ENCODE measurements around the gene HOXC5. TPM values are rescaled to one million over a fixed set of nuclear protein-coding genes. Genes with fewer than 3 reads are reported as not detected.

The HOXC5 gene
- total and polyA plus RNA-seq, 9 donors: 0.54 to 1.6 (median 1.0) TPM

DNA sequence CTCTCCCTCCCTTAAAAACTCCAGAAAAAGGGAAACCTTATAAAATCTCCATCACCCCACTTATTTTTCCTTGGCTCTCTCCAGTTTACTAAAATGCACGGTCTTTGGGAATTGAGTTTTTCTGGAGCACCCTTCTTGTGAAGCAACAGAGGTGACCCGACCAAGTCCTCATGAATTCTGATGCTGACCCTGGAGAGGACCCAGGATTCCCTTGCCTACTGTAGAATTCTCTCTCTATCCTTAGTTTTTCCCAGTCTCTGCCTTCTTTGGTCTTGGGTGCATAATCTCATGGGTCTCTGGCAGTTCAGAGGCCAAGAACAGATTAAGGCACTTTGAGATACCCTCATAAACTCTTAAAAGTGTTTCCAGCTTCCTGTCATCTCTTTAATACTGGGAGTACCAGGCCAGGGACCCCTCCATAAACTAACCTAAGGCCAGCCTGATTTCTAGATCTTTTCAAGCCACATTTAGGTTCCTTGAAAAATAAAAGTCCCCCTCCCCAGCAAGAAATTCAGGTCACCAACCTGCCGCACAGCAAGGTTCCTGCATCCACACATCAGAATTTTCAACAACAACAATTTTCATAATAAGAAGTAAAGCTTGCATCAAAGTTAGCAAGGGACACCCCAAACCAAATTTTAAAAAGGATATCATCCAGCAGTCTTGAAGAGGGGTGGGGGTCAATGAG lies 15.7 kb downstream of the HOXC5 start:
- DNase-seq: no peak
- Histone ChIP-seq H3K27me3 (ENCODE audit: control insufficient read depth, insufficient read depth, low read length) (peaks cover 47% of the 10 kb centered on the region), H3K9me3 (replicated peaks; ENCODE audit: control insufficient read depth, low read depth, low read length) (no peaks in the 10 kb centered on the region), H3K4me3 (ENCODE audit: low read length) (no peak overlapping the region), H3K27ac (ENCODE audit: low read length) (no peak overlapping the region), H3K4me1 (ENCODE audit: control insufficient read depth, insufficient read depth, low read length) (peaks cover 43% of the 10 kb centered on the region), H3K36me3 (ENCODE audit: control insufficient read depth, insufficient read depth, low read length) (peaks cover 10% of the 10 kb centered on the region)
- WGBS (ENCODE audit: insufficient coverage): 74% methylated on average over 3 of the region's 3 CpGs

- no peak overlapping the region for H3K27ac ChIP-seq (ENCODE audit: low read length)
- peaks cover 10% of the 10 kb centered on the region for H3K36me3 ChIP-seq (ENCODE audit: control insufficient read depth, insufficient read depth, low read length)
- no peaks in the 10 kb centered on the region for H3K9me3 ChIP-seq (replicated peaks; ENCODE audit: control insufficient read depth, low read depth, low read length)
- peaks cover 50% of the 10 kb centered on the region for H3K27me3 ChIP-seq (ENCODE audit: control insufficient read depth, insufficient read depth, low read length)
- WGBS (ENCODE audit: insufficient coverage): 94% methylated on average over 3 of the region's 6 CpGs
- DNase-seq: no peak
- no peak overlapping the region for H3K4me3 ChIP-seq (ENCODE audit: low read length)
- H3K4me1 ChIP-seq (ENCODE audit: control insufficient read depth, insufficient read depth, low read length): peaks cover 38% of the 10 kb centered on the region
These were observed 16.3 kb downstream of the HOXC5 start for GRCh38 chr12:54049108-54049507.

GRCh38 chr12:54050482-54050810 lies 17.6 kb downstream of the HOXC5 start:
- Histone ChIP-seq H3K4me3 (ENCODE audit: low read length) (no peak overlapping the region), H3K4me1 (ENCODE audit: control insufficient read depth, insufficient read depth, low read length) (peaks cover 34% of the 10 kb centered on the region), H3K9me3 (replicated peaks; ENCODE audit: control insufficient read depth, low read depth, low read length) (no peaks in the 10 kb centered on the region), H3K27me3 (ENCODE audit: control insufficient read depth, insufficient read depth, low read length) (peaks cover 55% of the 10 kb centered on the region), H3K36me3 (ENCODE audit: control insufficient read depth, insufficient read depth, low read length) (peaks cover 19% of the 10 kb centered on the region), H3K27ac (ENCODE audit: low read length) (no peak overlapping the region)
- WGBS (ENCODE audit: insufficient coverage): 78% methylated on average over 1 of the region's 2 CpGs
- DNase-seq: no peak

DNA sequence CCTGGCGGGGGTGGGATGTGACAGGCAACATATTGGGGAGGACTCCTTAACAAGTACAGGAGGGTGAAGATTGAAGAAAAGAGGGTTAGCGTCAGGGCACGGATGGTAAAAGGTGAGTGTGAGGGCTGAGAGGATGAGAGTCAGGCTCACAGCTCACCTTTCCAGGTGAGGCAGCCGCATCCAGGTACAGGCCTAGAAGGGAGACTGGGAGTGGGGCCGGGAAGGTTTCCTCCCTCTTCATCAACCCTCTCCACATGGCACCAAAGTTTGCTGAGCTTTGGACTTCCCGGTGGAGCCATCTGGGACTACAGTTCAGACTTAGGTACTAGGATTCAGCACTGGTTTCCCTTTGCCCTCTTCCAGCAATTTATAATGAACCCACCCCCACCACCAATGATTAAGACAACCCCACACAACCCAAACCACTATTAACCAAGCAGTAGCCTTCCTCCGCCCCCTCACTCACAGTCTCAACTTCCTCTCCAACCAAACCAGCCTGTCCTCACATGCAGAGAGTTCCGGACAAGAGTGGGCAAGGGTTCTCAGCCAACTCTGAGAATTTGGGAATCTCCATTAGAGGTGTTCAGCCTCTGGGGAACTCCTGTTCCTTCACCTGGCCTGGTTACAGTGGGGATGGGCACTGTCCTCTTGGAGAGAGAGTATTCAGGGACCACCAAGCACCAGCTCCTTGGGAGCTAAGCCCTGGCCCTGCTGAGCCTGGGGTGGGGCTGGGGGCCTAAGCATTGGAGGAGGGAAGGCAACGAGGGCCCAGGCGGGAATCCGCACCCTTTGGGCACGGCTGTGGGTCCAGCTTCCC lies 18.4 kb downstream of the HOXC5 start:
- H3K27me3 ChIP-seq (ENCODE audit: control insufficient read depth, insufficient read depth, low read length): peaks cover 50% of the 10 kb centered on the region
- peak overlapping the region; percentile 24 for H3K27ac ChIP-seq (ENCODE audit: low read length)
- H3K36me3 ChIP-seq (ENCODE audit: control insufficient read depth, insufficient read depth, low read length): peaks cover 24% of the 10 kb centered on the region
- no peak for DNase-seq
- H3K4me1 ChIP-seq (ENCODE audit: control insufficient read depth, insufficient read depth, low read length): peaks cover 32% of the 10 kb centered on the region
- no peaks in the 10 kb centered on the region for H3K9me3 ChIP-seq (replicated peaks; ENCODE audit: control insufficient read depth, low read depth, low read length)
- H3K4me3 ChIP-seq (ENCODE audit: low read length): no peak overlapping the region
- WGBS (ENCODE audit: insufficient coverage): 72% methylated on average over 3 of the region's 12 CpGs

DNA sequence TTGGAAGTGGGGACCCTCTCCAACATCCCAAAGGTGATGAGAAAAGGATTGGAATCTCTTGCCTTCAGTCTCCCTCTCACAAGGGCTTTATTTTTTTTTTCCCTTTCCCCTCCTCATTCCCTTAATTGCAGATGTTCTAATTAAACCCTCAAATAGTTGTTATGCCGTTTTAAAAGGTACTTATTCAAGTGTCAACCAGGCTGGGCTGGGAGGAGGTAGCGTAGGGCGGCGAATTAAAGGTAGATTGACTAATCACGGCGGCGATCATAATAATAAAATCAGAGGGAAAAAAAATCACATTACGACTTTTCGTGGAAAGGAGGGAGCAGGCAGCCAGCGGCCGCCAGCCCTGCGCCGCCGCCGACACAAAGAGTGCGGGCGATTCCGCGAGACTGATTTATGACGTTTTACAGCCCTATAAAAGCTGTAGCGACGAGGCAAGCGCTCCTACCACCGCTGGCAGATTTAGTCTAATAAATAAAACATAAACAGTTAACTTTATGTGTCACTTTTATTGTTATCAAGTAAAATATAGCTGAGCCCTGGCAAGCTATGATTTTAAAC lies 19.1 kb downstream of the HOXC5 start:
- peak overlapping the region; percentile 73 for H3K27ac ChIP-seq (ENCODE audit: low read length)
- H3K4me3 ChIP-seq (ENCODE audit: low read length): no peak overlapping the region
- peaks cover 29% of the 10 kb centered on the region for H3K4me1 ChIP-seq (ENCODE audit: control insufficient read depth, insufficient read depth, low read length)
- WGBS (ENCODE audit: insufficient coverage): 52% methylated on average over 18 of the region's 24 CpGs
- peaks cover 27% of the 10 kb centered on the region for H3K36me3 ChIP-seq (ENCODE audit: control insufficient read depth, insufficient read depth, low read length)
- H3K27me3 ChIP-seq (ENCODE audit: control insufficient read depth, insufficient read depth, low read length): peaks cover 47% of the 10 kb centered on the region
- H3K9me3 ChIP-seq (replicated peaks; ENCODE audit: control insufficient read depth, low read depth, low read length): no peaks in the 10 kb centered on the region
- no peak for DNase-seq

- Histone ChIP-seq H3K9me3 (replicated peaks; ENCODE audit: control insufficient read depth, low read depth, low read length) (no peaks in the 10 kb centered on the region), H3K4me3 (ENCODE audit: low read length) (no peak overlapping the region), H3K4me1 (ENCODE audit: control insufficient read depth, insufficient read depth, low read length) (peaks cover 28% of the 10 kb centered on the region), H3K27ac (ENCODE audit: low read length) (peak overlapping the region; percentile 73), H3K27me3 (ENCODE audit: control insufficient read depth, insufficient read depth, low read length) (peaks cover 43% of the 10 kb centered on the region), H3K36me3 (ENCODE audit: control insufficient read depth, insufficient read depth, low read length) (peaks cover 27% of the 10 kb centered on the region)
- WGBS (ENCODE audit: insufficient coverage): 16% methylated on average over 4 of the region's 10 CpGs
- DNase-seq: peak; percentile 91
These were observed 19.7 kb downstream of the HOXC5 start for GRCh38 chr12:54052438-54053002.

DNA sequence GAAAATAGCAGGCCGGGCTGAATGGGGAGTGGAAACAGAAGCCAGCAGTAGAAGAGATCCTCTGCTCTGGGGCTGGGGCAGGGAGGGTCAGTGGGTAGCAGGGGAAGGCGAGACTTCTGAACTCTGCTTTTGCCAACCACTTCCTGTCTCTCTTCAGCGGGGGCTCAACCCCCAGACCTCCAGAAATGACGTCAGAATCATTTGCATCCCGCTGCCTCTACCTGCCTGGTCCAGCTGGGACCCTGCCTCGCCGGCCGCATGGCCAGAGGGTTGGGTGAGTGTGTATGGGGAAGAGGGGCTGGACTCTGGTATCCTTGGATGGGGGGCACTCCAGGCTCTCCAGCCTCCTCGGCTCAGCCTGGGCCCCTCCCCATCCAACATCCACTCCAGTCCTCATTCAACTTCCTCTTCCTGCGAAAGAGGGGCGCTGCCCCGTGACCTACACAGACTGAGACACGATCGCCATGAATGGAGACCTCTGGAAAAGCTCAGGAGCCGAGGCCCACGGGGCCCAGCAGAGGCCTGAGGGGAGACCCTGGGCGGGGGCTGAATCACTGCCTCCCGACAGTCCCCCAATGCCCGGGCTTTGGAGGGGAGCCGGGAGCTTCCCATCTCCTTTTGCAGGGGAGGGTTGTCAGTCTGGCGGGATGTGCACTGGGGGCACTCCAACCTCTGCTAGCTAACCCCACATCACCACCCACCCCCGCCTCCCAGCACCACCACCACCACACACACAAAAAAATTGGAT lies 20.3 kb downstream of the HOXC5 start:
- Histone ChIP-seq H3K9me3 (replicated peaks; ENCODE audit: control insufficient read depth, low read depth, low read length) (no peaks in the 10 kb centered on the region), H3K27me3 (ENCODE audit: control insufficient read depth, insufficient read depth, low read length) (peaks cover 39% of the 10 kb centered on the region), H3K4me1 (ENCODE audit: control insufficient read depth, insufficient read depth, low read length) (peaks cover 33% of the 10 kb centered on the region), H3K27ac (ENCODE audit: low read length) (peak overlapping the region; percentile 73), H3K36me3 (ENCODE audit: control insufficient read depth, insufficient read depth, low read length) (peaks cover 30% of the 10 kb centered on the region), H3K4me3 (ENCODE audit: low read length) (peak overlapping the region; percentile 48)
- WGBS (ENCODE audit: insufficient coverage): no CpG with 5 or more reads among the region's 22 CpGs
- DNase-seq: no peak

DNA sequence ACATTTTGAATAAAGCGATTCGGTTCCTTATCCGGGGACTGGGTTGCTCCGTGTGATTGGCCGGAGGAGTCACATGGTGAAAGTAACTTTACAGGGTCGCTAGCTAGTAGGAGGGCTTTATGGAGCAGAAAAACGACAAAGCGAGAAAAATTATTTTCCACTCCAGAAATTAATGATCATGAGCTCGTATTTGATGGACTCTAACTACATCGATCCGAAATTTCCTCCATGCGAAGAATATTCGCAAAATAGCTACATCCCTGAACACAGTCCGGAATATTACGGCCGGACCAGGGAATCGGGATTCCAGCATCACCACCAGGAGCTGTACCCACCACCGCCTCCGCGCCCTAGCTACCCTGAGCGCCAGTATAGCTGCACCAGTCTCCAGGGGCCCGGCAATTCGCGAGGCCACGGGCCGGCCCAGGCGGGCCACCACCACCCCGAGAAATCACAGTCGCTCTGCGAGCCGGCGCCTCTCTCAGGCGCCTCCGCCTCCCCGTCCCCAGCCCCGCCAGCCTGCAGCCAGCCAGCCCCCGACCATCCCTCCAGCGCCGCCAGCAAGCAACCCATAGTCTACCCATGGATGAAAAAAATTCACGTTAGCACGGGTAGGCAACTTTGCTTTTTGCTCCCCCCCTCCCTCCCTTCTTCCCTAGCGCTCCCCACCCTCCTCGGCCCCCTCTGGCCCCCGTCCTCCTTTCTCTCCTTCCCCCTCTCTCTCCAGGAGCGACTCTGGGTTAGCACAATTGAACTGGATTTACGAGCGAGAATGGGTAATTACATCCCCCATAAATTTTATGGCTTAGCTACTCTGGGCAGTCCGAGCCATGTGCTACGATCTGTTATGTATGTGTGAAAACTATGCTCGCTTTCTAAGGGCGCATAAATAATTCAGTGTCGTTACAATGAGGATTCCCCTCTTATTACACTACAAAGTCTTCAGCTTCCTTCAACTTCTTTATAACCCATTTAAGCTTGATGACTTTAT lies 21.2 kb downstream of the HOXC5 start, which contains the start of gene HOXC4:
Gene HOXC4, plus strand, starts transcription at position 85 of the 991 bp plus-strand sequence. Its CDS starts 88 bp downstream, at position 173.
- H3K27ac ChIP-seq (ENCODE audit: low read length): peak within 1 kb of the TSS; percentile 73
- H3K27me3 ChIP-seq (ENCODE audit: control insufficient read depth, insufficient read depth, low read length): peaks cover 34% of the 10 kb centered on the region
- H3K4me3 ChIP-seq (ENCODE audit: low read length): peak within 1 kb of the TSS; percentile 48
- WGBS (ENCODE audit: insufficient coverage): 31% methylated on average over 27 of the region's 52 CpGs
- peaks cover 29% of the 10 kb centered on the region for H3K36me3 ChIP-seq (ENCODE audit: control insufficient read depth, insufficient read depth, low read length)
- H3K4me1 ChIP-seq (ENCODE audit: control insufficient read depth, insufficient read depth, low read length): peaks cover 40% of the 10 kb centered on the region
- DNase-seq: peak; percentile 67
- no peaks in the 10 kb centered on the region for H3K9me3 ChIP-seq (replicated peaks; ENCODE audit: control insufficient read depth, low read depth, low read length)

DNA sequence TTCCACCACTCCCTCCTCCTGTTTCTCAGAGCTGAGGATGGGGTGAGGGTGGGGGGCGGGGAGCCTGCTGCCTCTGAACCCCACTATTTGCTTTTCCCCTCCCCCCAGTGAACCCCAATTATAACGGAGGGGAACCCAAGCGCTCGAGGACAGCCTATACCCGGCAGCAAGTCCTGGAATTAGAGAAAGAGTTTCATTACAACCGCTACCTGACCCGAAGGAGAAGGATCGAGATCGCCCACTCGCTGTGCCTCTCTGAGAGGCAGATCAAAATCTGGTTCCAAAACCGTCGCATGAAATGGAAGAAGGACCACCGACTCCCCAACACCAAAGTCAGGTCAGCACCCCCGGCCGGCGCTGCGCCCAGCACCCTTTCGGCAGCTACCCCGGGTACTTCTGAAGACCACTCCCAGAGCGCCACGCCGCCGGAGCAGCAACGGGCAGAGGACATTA lies 21.9 kb downstream of the HOXC5 start:
- Histone ChIP-seq H3K4me3 (ENCODE audit: low read length) (peak overlapping the region; percentile 48), H3K4me1 (ENCODE audit: control insufficient read depth, insufficient read depth, low read length) (peaks cover 47% of the 10 kb centered on the region), H3K36me3 (ENCODE audit: control insufficient read depth, insufficient read depth, low read length) (peaks cover 29% of the 10 kb centered on the region), H3K27me3 (ENCODE audit: control insufficient read depth, insufficient read depth, low read length) (peaks cover 36% of the 10 kb centered on the region), H3K9me3 (replicated peaks; ENCODE audit: control insufficient read depth, low read depth, low read length) (no peaks in the 10 kb centered on the region), H3K27ac (ENCODE audit: low read length) (no peak overlapping the region)
- 68% methylated on average over 14 of the region's 24 CpGs for WGBS (ENCODE audit: insufficient coverage)
- no peak for DNase-seq
